Left renal pelvis (tissue), 4 donors: ENCODE results near the gene AKAP6. TPM values are rescaled to one million over a fixed set of nuclear protein-coding genes. Genes with fewer than 3 reads are reported as not detected.
"Not testable (repeated sequence)": the region's sequence is repeated elsewhere in the genome, so short reads cannot be mapped to it uniquely, and the experiment has no call there.

ENCODE experiments used
- DNase-seq, 4 donors: peaks; one replicate each; pipeline ENCODE4 v3.0.0-alpha.2; 2013; ENCODE audit warnings: low read depth in 4 of 4, low spot score in 3 of 4
- polyA plus RNA-seq, 4 donors: library from polyadenylated mRNA; unstranded; fragments of 120-200 nt; gene quantifications; one replicate each; pipeline ENCODE4 v1.2.1, GENCODE V29; 2013; ENCODE audit not compliant: insufficient read length in 4 of 4

Gene AKAP6
- polyA plus RNA-seq, 4 donors, result 1.3 to 3.2 (median 2.2) TPM

GRCh38 chr14:32435411-32435810 is 106.3 kb downstream of the AKAP6 start:
- no peak for DNase-seq

- no peak for DNase-seq
Observed at GRCh38 chr14:32436993-32437392, 107.9 kb downstream of the AKAP6 start.

GRCh38 chr14:32438517-32438916 is 109.4 kb downstream of the AKAP6 start:
- DNase-seq, result no peak

- no peak for DNase-seq
Observed at GRCh38 chr14:32443890-32444661, 115.0 kb downstream of the AKAP6 start.

- no peak for DNase-seq
Observed at GRCh38 chr14:32447371-32447770, 118.3 kb downstream of the AKAP6 start.

GRCh38 chr14:32449648-32450047 is 120.5 kb downstream of the AKAP6 start:
- no peak for DNase-seq

GRCh38 chr14:32450919-32451675 is 122.0 kb downstream of the AKAP6 start:
- no peak for DNase-seq

GRCh38 chr14:32453857-32454810 is 125.0 kb downstream of the AKAP6 start:
- no peak for DNase-seq

GRCh38 chr14:32457213-32457920 is 128.3 kb downstream of the AKAP6 start:
- DNase-seq, result no peak

GRCh38 chr14:32458720-32459119 is 129.6 kb downstream of the AKAP6 start:
- no peak for DNase-seq

GRCh38 chr14:32460267-32460666 is 131.2 kb downstream of the AKAP6 start:
- DNase-seq, result no peak

- not testable (repeated sequence) for DNase-seq
Observed at GRCh38 chr14:32462553-32462952, 133.5 kb downstream of the AKAP6 start.

- no peak for DNase-seq
Observed at GRCh38 chr14:32468955-32469354, 139.9 kb downstream of the AKAP6 start.

- no peak for DNase-seq
Observed at GRCh38 chr14:32469388-32470160, 140.5 kb downstream of the AKAP6 start.

- DNase-seq, result no peak
Observed at GRCh38 chr14:32470161-32470715, 141.1 kb downstream of the AKAP6 start.

GRCh38 chr14:32471181-32471580 is 142.1 kb downstream of the AKAP6 start:
- no peak for DNase-seq

GRCh38 chr14:32472076-32472475 is 143.0 kb downstream of the AKAP6 start:
- DNase-seq, result no peak

GRCh38 chr14:32472512-32473463 is 143.7 kb downstream of the AKAP6 start:
- peak in 1 of 4 donors; percentile 22 for DNase-seq
